ENCODE results near the gene HLX. TPM values are rescaled to one million over a fixed set of nuclear protein-coding genes. Genes with fewer than 3 reads are reported as not detected.

Gene HLX
- total and polyA plus RNA-seq, 9 of the 15 experiments (the other 6 are each of a cell fraction or from before 2014, with no cell fraction given), result 0.10 to 3.0 (median 1.6) TPM

GRCh38 chr1:220928725-220929300, 49.6 kb downstream of the HLX start:
- Histone ChIP-seq H3K9me1 (ENCODE audit: control insufficient read depth, insufficient read depth, low read length) (no peaks in the 10 kb centered on the region), H3K4me1 (replicated peaks in 1 of 2; ENCODE audit: control insufficient read depth in 2 of 2, insufficient read depth in 2 of 2, low read length in 2 of 2) (0 out of 5 replicates have a peak, but pooled peaks cover 0 to 2% of the 10 kb centered on the region in 2 experiments), H3K4me3 (no peak overlapping the region), H3K79me2 (ENCODE audit: control insufficient read depth, insufficient read depth, low read length) (no peaks in the 10 kb centered on the region), H3K4me2 (ENCODE audit: insufficient read depth, low read length) (no peak overlapping the region), H3K27me3 (ENCODE audit: control insufficient read depth in 2 of 2, insufficient read depth in 2 of 2, low read length in 2 of 2) (no peaks in the 10 kb centered on the region), H2AFZ (ENCODE audit: low read depth, low read length) (no peak overlapping the region), H3K9ac (ENCODE audit: insufficient read depth in 1 of 2, low read depth in 2 of 2, low read length in 2 of 2) (no peak overlapping the region), H3K36me3 (ENCODE audit: control insufficient read depth, insufficient read depth, low read length) (no peaks in the 10 kb centered on the region), H3K27ac (ENCODE audit: extremely low read depth, low read depth, low read length) (no peak overlapping the region), H3K9me3 (replicated peaks; ENCODE audit: control insufficient read depth, insufficient read depth, low read depth, low read length) (no peaks in the 10 kb centered on the region), H4K20me1 (replicated peaks; ENCODE audit: control insufficient read depth, insufficient read depth, low read length) (no peaks in the 10 kb centered on the region)
- no peak for FAIRE-seq
- in situ Hi-C loops (cut with MboI), result no loop called here
- ATAC-seq, result no peak
- ChIA-PET POLR2A (interaction anchor here (0.6 kb wide), 1 partner anchor 317 kb away, joined by 3 read pairs; no protein-coding TSS in a partner anchor), CTCF (ENCODE audit: low intra/inter-chr PET ratio) (no interaction called here)
- intact Hi-C loops (cut with micrococcal nuclease), result no loop called here
- TF ChIP-seq KDM4B (IDR thresholded peaks at IDR 0.05; ENCODE audit: borderline replicate concordance in 2 of 2, low read depth in 1 of 2), result no peak
- no peak for TF ChIP-seq ZNF384 (IDR thresholded peaks at IDR 0.05; ENCODE audit: low read depth, low read length)
- TF ChIP-seq ZNF583 (CRISPR knock-in tag; IDR thresholded peaks at IDR 0.05), result no peak
- TF ChIP-seq POLR2H (tag; IDR thresholded peaks at IDR 0.05; ENCODE audit: low read depth), result no peak
- no peak for TF ChIP-seq ELF2 (CRISPR knock-in tag; IDR thresholded peaks at IDR 0.05)
- TF ChIP-seq ZFP30 (CRISPR knock-in tag; IDR thresholded peaks at IDR 0.05; ENCODE audit: borderline replicate concordance), result no peak
- no peak for TF ChIP-seq EP400 (IDR thresholded peaks at IDR 0.05)
- no peak for TF ChIP-seq KLF16 (IDR thresholded peaks at IDR 0.05)
- TF ChIP-seq ZNF311 (CRISPR knock-in tag; IDR thresholded peaks at IDR 0.05), result no peak
- TF ChIP-seq NELFE (IDR thresholded peaks at IDR 0.05; ENCODE audit: insufficient read depth, insufficient read length), result no peak
- TF ChIP-seq OTX1 (CRISPR knock-in tag; IDR thresholded peaks at IDR 0.05), result no peak
- no peak for TF ChIP-seq RBBP5 (IDR thresholded peaks at IDR 0.05; ENCODE audit: borderline replicate concordance, insufficient read depth, low read length, poor library complexity, severe bottlenecking)
- no peak for TF ChIP-seq ZC3H4 (CRISPR knock-in tag; IDR thresholded peaks at IDR 0.05; ENCODE audit: borderline replicate concordance)
- no peak for TF ChIP-seq NEUROD1 (IDR thresholded peaks at IDR 0.05; ENCODE audit: borderline replicate concordance, low read depth, low read length, partially characterized antibody)
- TF ChIP-seq ZNF146 (CRISPR knock-in tag; IDR thresholded peaks at IDR 0.05; ENCODE audit: unreplicated experiment), result no peak
- TF ChIP-seq ZNF507 (tag; conservative IDR thresholded peaks at IDR 0.05), result no peak
- TF ChIP-seq SIN3B (IDR thresholded peaks at IDR 0.05; ENCODE audit: low read depth), result no peak
- no peak for TF ChIP-seq PTTG1 (tag; IDR thresholded peaks at IDR 0.05; ENCODE audit: low read depth)
- DNase-seq (ENCODE audit: extremely low read depth in 1 of 4, low spot score in 3 of 4), result no peak
- WGBS (ENCODE audit: insufficient coverage, low coverage, missing lambda C conversion rate), result 2% methylated on average over 5 of the region's 5 CpGs
- no TSS peak for BruUV-seq (replicated peaks)

Measured in K562 (cell line).